Neural cell (in vitro differentiated cells): Measurements from ENCODE around the gene AFF3. TPM values are rescaled to one million over a fixed set of nuclear protein-coding genes. Genes with fewer than 3 reads are reported as not detected.

Experiments used
- H2AFZ ChIP-seq: fragments of 200-600, 300-800 bp; sonication (generic), shearing (Covaris generic); 2 replicates; pipeline ENCODE4 v1.6.0; 2014; ENCODE audit warnings: low read depth, mild to moderate bottlenecking, antibody characterized with exemption, low read length, moderate library complexity
- H3F3A ChIP-seq: fragments of 200-600 bp; shearing (Covaris generic); 2 replicates; pipeline ENCODE4 v1.6.1; 2016; ENCODE audit warnings: mild to moderate bottlenecking, moderate library complexity, mixed read lengths, antibody characterized with exemption, low read length; ENCODE audit not compliant: insufficient read depth, poor library complexity, severe bottlenecking
- H3K27ac ChIP-seq: fragments of 200-600, 300-800 bp; sonication (generic), shearing (Covaris generic); 2 replicates; pipeline ENCODE4 v1.5.1; 2014; ENCODE audit warnings: mild to moderate bottlenecking, low read length, moderate library complexity
- H3K27me3 ChIP-seq: fragments of 300-800, 200-600 bp; sonication (generic), shearing (Covaris generic); 2 replicates; pipeline ENCODE4 v1.6.0; 2014; ENCODE audit warnings: mild to moderate bottlenecking, low read depth, low read length, moderate library complexity; ENCODE audit not compliant: insufficient read depth
- H3K36me3 ChIP-seq: fragments of 300-800, 200-600 bp; sonication (generic), shearing (Covaris generic); 2 replicates; pipeline ENCODE4 v1.5.1; 2014; ENCODE audit warnings: mild to moderate bottlenecking, antibody characterized with exemption, low read length, moderate library complexity; ENCODE audit not compliant: insufficient read depth
- H3K4me2 ChIP-seq: fragments of 300-800, 200-600 bp; sonication (generic), shearing (Covaris generic); 2 replicates; pipeline ENCODE4 v1.6.0; 2014; ENCODE audit warnings: mild to moderate bottlenecking, low read length
- H3K4me3 ChIP-seq: fragments of 300-800, 200-600 bp; sonication (generic), shearing (Covaris generic); 2 replicates; pipeline ENCODE4 v1.5.1; 2014; ENCODE audit warnings: mild to moderate bottlenecking, low read length, moderate library complexity
- H3K79me2 ChIP-seq: fragments of 200-600 bp; shearing (Covaris generic); replicated peaks from 2 replicates; pipeline ENCODE4 v1.6.0; 2014; ENCODE audit warnings: mild to moderate bottlenecking, low read length, moderate library complexity; ENCODE audit not compliant: insufficient read depth
- H3K9ac ChIP-seq: fragments of 300-800, 200-600 bp; sonication (generic), shearing (Covaris generic); 2 replicates; pipeline ENCODE4 v1.6.1; 2016; ENCODE audit warnings: mild to moderate bottlenecking, low read length, mixed read lengths
- H3K9me2 ChIP-seq: fragments of 200-600 bp; shearing (Covaris generic); 2 replicates; pipeline ENCODE4 v1.6.1; 2016; ENCODE audit warnings: mild to moderate bottlenecking, low read length, mixed read lengths; ENCODE audit not compliant: insufficient read depth
- H3K9me3 ChIP-seq: fragments of 200-600, 300-800 bp; sonication (generic), shearing (Covaris generic); 2 replicates; pipeline ENCODE4 v1.6.1; 2016; ENCODE audit warnings: mild to moderate bottlenecking, mixed run types, low read length, moderate library complexity, mixed read lengths
- H4K20me1 ChIP-seq: fragments of 200-600 bp; shearing (Covaris generic); 2 replicates; pipeline ENCODE4 v1.6.1; 2016; ENCODE audit warnings: mild to moderate bottlenecking, mixed run types; ENCODE audit not compliant: insufficient read depth
- EP300 ChIP-seq: fragments of 450-650 bp; conservative IDR thresholded peaks from 2 replicates; pipeline ENCODE4 v1.6.1; 2014; ENCODE audit warnings: antibody characterized with exemption, mild to moderate bottlenecking, moderate library complexity; ENCODE audit not compliant: poor library complexity, severe bottlenecking
- EZH2 ChIP-seq: fragments of 200-600, 300-800 bp; shearing (Covaris generic), sonication (generic); IDR thresholded peaks from 2 replicates; pipeline ENCODE4 v1.6.1; 2014; ENCODE audit warnings: antibody characterized with exemption, low read length, borderline replicate concordance, mild to moderate bottlenecking; ENCODE audit not compliant: insufficient read depth, poor library complexity, severe bottlenecking
- MXI1 ChIP-seq: fragments of 450-650 bp; conservative IDR thresholded peaks from 2 replicates; pipeline ENCODE4 v1.6.1; 2014; ENCODE audit warnings: antibody characterized with exemption, mild to moderate bottlenecking; ENCODE audit not compliant: poor library complexity, severe bottlenecking
- POLR2AphosphoS5 ChIP-seq: IDR thresholded peaks from 2 replicates; pipeline ENCODE4 v1.6.1; 2012
- RAD21 ChIP-seq: fragments of 450-650 bp; conservative IDR thresholded peaks from 2 replicates; pipeline ENCODE4 v1.6.1; 2014; ENCODE audit warnings: antibody characterized with exemption, mild to moderate bottlenecking, moderate library complexity
- REST ChIP-seq: IDR thresholded peaks from 2 replicates; pipeline ENCODE4 v1.6.1; 2012; ENCODE audit warnings: borderline replicate concordance
- SMC3 ChIP-seq: fragments of 450-650 bp; conservative IDR thresholded peaks from 2 replicates; pipeline ENCODE4 v1.6.1; 2014; ENCODE audit warnings: antibody characterized with exemption, mild to moderate bottlenecking, moderate library complexity; ENCODE audit not compliant: poor library complexity
- TAF1 ChIP-seq: IDR thresholded peaks from 2 replicates; pipeline ENCODE4 v1.6.1; 2012; ENCODE audit warnings: low read depth
- polyA plus RNA-seq: library from polyadenylated mRNA; depleted of rRNA; stranded (reverse); fragments of >200 nt; gene quantifications from 2 replicates; pipeline ENCODE4 v1.2.3, GENCODE V29; 2014
- TF ChIP-seq, protein P1 (sequence below): fragments of 450-650 bp; IDR thresholded peaks from 2 replicates; pipeline ENCODE4 v1.5.1; 2014; ENCODE audit warnings: antibody characterized with exemption, mild to moderate bottlenecking, moderate library complexity; ENCODE audit not compliant: poor library complexity, severe bottlenecking

Gene AFF3
- polyA plus RNA-seq, 1 donor from 2014 or later, result 5.1 TPM

GRCh38 chr2:99942561-99943347 is 199.6 kb downstream of the AFF3 start:
- Histone ChIP-seq H3K9me2 (no peaks in the 10 kb centered on the region), H3K27me3 (no peaks in the 10 kb centered on the region), H3F3A (no peaks in the 10 kb centered on the region), H3K4me3 (no peak overlapping the region), H4K20me1 (no peaks in the 10 kb centered on the region), H3K9me3 (no peaks in the 10 kb centered on the region), H3K9ac (no peak overlapping the region), H3K36me3 (no peaks in the 10 kb centered on the region), H3K4me2 (no peak overlapping the region), H2AFZ (no peak overlapping the region), H3K27ac (no peak overlapping the region), H3K79me2 (no peaks in the 10 kb centered on the region)
- no peak for TF ChIP-seq TAF1
- no peak for TF ChIP-seq REST
- TF ChIP-seq POLR2AphosphoS5, result no peak
- no peak for TF ChIP-seq EP300
- TF ChIP-seq, protein P1, sequence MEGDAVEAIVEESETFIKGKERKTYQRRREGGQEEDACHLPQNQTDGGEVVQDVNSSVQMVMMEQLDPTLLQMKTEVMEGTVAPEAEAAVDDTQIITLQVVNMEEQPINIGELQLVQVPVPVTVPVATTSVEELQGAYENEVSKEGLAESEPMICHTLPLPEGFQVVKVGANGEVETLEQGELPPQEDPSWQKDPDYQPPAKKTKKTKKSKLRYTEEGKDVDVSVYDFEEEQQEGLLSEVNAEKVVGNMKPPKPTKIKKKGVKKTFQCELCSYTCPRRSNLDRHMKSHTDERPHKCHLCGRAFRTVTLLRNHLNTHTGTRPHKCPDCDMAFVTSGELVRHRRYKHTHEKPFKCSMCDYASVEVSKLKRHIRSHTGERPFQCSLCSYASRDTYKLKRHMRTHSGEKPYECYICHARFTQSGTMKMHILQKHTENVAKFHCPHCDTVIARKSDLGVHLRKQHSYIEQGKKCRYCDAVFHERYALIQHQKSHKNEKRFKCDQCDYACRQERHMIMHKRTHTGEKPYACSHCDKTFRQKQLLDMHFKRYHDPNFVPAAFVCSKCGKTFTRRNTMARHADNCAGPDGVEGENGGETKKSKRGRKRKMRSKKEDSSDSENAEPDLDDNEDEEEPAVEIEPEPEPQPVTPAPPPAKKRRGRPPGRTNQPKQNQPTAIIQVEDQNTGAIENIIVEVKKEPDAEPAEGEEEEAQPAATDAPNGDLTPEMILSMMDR, result no peak
- no peak for TF ChIP-seq EZH2
- no peak for TF ChIP-seq RAD21
- no peak for TF ChIP-seq MXI1

DNA sequence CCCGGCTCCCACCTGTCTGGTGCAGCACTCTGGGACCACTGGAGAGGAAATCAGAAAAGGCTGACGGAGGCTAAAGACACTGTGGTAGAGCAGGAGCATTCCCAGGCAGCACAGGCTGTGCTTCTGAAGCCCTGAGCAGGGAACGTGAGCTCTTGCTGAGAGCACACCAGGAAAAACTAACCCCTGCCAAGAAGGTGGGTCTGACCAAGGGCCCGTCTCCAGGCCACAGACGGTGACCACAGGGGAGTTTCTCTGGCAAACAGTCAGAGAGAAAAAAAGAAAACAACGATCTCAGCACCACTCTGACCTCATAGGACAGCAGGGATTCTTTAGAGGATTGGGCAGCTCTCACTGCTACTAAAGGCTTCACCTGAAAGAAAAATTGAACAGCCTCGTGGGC is 201.4 kb downstream of the AFF3 start:
- no peak overlapping the region for H3K4me2 ChIP-seq
- no peaks in the 10 kb centered on the region for H3K27me3 ChIP-seq
- H3K9ac ChIP-seq, result no peak overlapping the region
- no peaks in the 10 kb centered on the region for H3K36me3 ChIP-seq
- no peak overlapping the region for H3K4me3 ChIP-seq
- H3F3A ChIP-seq, result no peaks in the 10 kb centered on the region
- TF ChIP-seq TAF1 (no peak), EZH2 (no peak), SMC3 (no peak), EP300 (no peak), REST (no peak), POLR2AphosphoS5 (no peak), MXI1 (no peak), RAD21 (no peak)
- TF ChIP-seq, protein P1, result no peak
- H4K20me1 ChIP-seq, result no peaks in the 10 kb centered on the region
- no peaks in the 10 kb centered on the region for H3K9me3 ChIP-seq
- H3K9me2 ChIP-seq, result no peaks in the 10 kb centered on the region
- no peak overlapping the region for H3K27ac ChIP-seq
- H3K79me2 ChIP-seq, result no peaks in the 10 kb centered on the region
- H2AFZ ChIP-seq, result no peak overlapping the region
